Pulmonary artery endothelial cell (primary cell): ENCODE results near the gene LYST. TPM values are rescaled to one million over a fixed set of nuclear protein-coding genes. Genes with fewer than 3 reads are reported as not detected.
"Not testable (repeated sequence)": the region's sequence is repeated elsewhere in the genome, so short reads cannot be mapped to it uniquely, and the experiment has no call there.

Source experiments
- DNase-seq: peaks from one replicate; pipeline ENCODE4 v3.0.0-alpha.2; 2011; ENCODE audit warnings: low read depth, low spot score
- total RNA-seq: library from RNA; depleted of rRNA; stranded (reverse); fragments of >200 nt; gene quantifications from 2 replicates; pipeline ENCODE4 v1.2.3, GENCODE V29; 2014

The LYST gene
- total RNA-seq, 1 donor from 2014 or later: 10.0 TPM

DNA sequence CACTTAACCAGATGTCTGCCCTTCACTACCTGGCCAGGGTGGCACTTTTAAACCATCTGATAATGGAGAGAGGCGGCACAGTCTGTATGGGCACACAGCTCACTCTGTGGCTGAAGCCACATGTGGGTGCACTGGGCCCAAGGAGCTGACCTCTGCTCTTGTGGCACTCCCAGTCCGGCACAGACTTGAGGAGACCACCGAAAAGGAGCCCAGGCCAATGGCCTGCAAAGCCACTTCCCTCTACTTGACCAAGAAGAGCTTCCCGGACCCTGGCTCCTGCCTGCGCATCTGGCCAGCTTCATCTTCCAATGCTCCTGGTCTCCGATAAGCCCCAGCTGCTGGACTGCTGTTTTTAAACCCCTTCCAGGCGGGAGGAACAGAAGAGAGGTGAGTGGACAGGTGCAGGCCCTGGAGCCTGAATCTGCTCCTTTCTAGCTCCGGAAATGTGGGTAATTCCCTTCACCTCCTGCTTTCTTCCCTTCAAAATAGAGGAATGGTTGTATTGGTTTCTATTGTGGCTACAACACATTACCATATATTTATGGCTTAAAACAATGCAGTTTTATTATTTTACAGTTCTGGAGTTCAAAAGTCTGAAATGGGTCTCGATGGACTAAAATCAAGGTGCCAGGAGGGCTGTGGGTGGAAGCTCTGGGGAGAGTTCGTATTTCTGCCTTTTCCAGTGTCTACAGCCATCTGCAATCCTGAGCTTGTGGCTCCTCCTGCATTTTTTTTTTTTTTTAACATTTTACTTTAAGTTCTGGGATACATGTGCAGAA lies 228.8 kb downstream of the LYST start:
- no peak for DNase-seq

GRCh38 chr1:235635938-235636662 lies 230.6 kb downstream of the LYST start:
- no peak for DNase-seq

GRCh38 chr1:235632506-235633401 lies 234.0 kb downstream of the LYST start:
- no peak for DNase-seq

GRCh38 chr1:235631816-235632215 lies 234.9 kb downstream of the LYST start:
- DNase-seq: no peak

GRCh38 chr1:235628316-235629005 lies 238.2 kb downstream of the LYST start:
- DNase-seq: no peak

DNA sequence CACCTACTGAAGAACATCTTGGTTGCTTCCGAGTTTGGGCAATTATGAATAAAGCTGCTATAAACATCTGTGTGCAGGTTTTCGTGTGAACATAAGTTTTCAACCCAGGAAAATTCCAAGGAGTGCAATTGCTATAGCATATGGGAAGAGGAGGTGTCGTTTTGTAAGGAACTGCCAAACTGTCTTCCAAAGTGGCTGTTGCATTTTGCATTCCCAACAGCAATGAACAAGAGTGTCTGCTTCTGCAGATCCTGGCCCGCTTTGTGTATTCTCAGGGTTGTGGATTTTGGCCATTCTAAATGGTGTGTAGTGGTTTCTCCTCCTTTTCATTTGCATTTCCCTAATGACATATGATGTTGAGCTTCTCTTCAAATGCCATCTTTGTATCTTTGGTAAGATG lies 240.9 kb downstream of the LYST start:
- DNase-seq: no peak

DNA sequence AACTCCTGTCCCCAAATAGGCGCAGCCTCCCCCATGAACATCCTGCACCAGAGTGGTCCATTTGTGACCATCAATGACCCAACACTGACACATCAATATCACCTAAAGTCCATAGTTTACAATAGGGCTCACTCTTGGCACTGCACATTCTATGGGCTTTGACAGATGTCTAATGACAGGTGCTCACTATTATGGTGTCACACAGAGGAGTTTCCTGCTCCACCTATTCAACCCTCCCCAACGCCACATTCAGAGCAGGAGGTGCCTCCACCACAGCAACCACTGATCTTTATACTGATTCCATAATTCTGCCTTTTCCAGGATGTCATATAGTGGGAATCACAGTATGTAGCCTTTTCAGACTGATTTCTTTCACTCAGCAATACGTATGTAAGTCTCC lies 241.4 kb downstream of the LYST start:
- no peak for DNase-seq

DNA sequence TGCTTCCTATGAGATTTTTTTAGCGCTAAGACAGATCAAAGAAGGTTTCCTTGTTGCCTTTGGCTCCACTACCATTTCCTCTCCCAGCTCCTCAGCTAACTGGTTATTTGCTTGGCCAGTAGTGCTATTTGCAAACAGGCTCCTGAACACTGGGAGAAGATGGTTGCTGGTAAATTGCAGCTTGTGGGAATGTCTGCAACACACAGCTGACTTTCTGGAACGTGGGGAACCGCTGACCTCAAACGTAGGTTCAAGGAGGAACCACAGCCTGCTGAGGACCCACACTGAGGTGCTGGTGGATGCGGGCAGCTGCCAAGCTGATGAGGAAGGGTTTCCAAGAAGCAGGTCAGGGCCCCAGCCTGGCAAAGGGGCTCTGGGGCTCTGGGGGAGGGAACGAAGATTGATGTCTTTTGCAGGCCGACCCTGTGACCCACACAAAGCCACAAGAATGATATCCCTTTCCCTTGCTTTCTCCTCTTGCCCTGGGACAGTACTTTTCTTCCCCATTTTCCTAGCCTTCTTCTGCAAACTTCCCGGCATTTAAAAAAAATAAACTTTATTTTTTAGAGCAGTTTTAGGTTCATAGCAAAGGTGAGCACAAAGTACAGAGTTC lies 241.9 kb downstream of the LYST start:
- peak; percentile 45 for DNase-seq

DNA sequence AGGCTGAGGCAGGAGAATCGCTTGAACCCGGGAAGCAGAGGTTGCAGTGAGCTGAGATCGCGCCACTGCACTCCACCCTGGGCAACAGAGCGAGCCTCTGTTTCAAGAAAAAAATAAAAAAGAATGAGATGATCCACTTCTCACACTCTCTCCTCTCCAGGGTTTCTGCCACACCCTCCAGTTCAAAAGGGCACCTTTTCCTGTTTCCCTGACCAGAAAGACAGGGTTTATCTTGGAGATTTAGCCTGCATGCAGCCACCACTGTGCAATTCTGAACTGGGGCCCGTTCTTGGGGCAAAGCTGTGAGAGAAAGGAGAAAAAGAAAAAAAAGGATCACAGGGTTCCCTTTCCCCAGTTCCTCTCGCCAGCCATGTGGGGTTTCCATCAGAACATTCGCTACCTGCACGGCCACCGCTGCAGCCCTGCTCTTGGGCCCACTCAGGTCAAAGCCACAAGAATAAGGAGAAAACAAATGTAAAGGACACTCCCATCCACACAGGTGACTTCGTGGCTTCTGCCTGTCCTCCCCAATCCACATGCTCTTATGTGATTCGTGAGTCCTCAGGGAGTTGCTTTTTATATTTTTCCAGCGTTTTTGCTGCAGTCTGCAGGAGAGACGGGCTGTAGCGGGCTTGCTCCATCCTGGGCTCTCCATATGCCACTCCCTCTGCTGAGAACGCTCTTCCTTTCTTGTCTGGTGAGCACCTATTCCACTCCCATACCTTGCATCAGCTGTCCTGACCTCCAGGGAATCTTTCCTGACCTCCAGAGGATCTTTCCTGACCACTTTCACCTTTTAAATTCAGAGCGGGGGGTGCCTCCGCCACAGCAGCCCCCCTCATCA lies 243.5 kb downstream of the LYST start:
- DNase-seq: no peak

DNA sequence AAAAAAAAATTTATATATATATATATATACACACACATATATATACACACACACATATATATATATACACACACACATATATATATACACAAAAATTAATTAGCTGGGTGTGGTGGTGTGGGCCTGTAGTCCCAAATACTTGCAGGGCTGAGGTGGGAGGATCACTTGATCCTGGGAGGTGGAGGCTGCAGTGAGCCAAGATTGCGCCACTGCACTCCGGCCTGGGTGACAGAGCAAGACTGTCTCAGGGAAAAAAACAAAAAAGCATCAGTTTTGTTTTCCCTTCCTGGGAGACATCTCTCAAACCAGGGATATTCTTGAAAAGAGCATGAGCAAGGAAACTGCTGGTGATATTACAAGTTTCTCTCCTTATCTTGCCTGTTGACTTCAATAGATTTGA lies 247.6 kb downstream of the LYST start:
- not testable (repeated sequence) for DNase-seq

GRCh38 chr1:235617808-235618207 lies 248.9 kb downstream of the LYST start:
- no peak for DNase-seq

DNA sequence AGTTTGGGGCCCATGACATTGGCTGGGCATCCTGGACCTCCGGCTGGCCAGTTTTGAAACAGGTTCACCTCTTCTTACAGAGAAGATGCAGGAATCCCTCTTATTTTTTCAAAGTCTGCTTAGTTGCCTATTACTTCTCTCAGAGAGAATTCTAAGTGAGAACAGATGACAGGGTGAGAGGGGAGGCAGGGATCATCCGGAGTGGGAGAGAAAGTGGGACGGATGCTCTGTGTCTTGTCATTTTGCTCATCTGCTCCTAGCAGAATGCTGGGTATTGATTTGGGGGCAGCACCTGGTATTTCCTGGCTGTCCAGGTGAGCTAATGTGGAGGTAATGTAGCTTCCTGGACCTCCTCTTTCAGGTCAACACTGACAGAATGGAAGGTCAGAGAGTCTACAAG lies 249.6 kb downstream of the LYST start:
- no peak for DNase-seq

- DNase-seq: no peak
These were observed 252.2 kb downstream of the LYST start for GRCh38 chr1:235614442-235614954.

DNA sequence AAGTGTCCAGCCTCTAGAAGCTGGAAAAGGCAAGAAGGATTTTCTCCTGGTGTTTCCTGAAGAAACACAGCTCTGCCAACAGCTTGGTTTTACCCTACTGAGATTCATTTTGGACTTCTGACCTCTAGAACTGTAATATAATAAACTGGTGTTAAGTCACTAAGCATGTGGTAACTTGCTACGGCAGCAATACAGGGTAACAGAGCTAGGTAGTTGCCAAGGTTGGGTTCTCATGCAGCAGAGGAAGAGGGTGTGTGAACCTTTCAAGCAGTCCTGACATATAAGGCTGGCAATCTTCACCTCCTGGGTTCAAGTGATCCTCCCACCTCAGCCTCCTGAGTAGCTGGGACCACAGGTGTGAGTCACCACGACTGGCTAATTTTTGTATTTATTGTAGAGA lies 253.1 kb downstream of the LYST start:
- no peak for DNase-seq

- no peak for DNase-seq
These were observed 253.9 kb downstream of the LYST start for GRCh38 chr1:235612761-235613160.

Other genes with a start within 250 kb of the LYST start
- not detected in 2 replicates for gene GNG4, start 217.1 kb downstream of the LYST start, total RNA-seq
- 64.3 and 67.7 TPM in 2 replicates for gene NID1, start 198.2 kb upstream of the LYST start, total RNA-seq